Measurements from ENCODE around the gene KIRREL3.

- TF ChIP-seq, protein P1, sequence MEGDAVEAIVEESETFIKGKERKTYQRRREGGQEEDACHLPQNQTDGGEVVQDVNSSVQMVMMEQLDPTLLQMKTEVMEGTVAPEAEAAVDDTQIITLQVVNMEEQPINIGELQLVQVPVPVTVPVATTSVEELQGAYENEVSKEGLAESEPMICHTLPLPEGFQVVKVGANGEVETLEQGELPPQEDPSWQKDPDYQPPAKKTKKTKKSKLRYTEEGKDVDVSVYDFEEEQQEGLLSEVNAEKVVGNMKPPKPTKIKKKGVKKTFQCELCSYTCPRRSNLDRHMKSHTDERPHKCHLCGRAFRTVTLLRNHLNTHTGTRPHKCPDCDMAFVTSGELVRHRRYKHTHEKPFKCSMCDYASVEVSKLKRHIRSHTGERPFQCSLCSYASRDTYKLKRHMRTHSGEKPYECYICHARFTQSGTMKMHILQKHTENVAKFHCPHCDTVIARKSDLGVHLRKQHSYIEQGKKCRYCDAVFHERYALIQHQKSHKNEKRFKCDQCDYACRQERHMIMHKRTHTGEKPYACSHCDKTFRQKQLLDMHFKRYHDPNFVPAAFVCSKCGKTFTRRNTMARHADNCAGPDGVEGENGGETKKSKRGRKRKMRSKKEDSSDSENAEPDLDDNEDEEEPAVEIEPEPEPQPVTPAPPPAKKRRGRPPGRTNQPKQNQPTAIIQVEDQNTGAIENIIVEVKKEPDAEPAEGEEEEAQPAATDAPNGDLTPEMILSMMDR (conservative IDR thresholded peaks at IDR 0.05; ENCODE audit: low read depth, low read length), result no peak
- TF ChIP-seq FOS (IDR thresholded peaks at IDR 0.05; ENCODE audit: low read depth, low read length) (no peak), RAD21 (IDR thresholded peaks at IDR 0.05; ENCODE audit: low read length) (no peak), RFX5 (IDR thresholded peaks at IDR 0.05; ENCODE audit: low read depth, low read length) (no peak), POLR2A (IDR thresholded peaks at IDR 0.05; ENCODE audit: low read depth, low read length) (no peak), CHD1 (IDR thresholded peaks at IDR 0.05; ENCODE audit: low read depth, low read length) (no peak), MAFK (IDR thresholded peaks at IDR 0.05; ENCODE audit: low read depth, low read length) (no peak), BHLHE40 (IDR thresholded peaks at IDR 0.05; ENCODE audit: low read depth, low read length) (no peak), SMC3 (IDR thresholded peaks at IDR 0.05; ENCODE audit: low read depth, low read length) (no peak), CEBPB (IDR thresholded peaks at IDR 0.05; ENCODE audit: low read depth, low read length) (no peak)
- TF ChIP-seq, protein P2, sequence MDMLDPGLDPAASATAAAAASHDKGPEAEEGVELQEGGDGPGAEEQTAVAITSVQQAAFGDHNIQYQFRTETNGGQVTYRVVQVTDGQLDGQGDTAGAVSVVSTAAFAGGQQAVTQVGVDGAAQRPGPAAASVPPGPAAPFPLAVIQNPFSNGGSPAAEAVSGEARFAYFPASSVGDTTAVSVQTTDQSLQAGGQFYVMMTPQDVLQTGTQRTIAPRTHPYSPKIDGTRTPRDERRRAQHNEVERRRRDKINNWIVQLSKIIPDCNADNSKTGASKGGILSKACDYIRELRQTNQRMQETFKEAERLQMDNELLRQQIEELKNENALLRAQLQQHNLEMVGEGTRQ (IDR thresholded peaks at IDR 0.05; ENCODE audit: low read depth, low read length), result no peak
Measured at GRCh38 chr11:126703662-126704061, 296.9 kb downstream of the KIRREL3 start.

Measured in IMR-90 (cell line).